Superior temporal gyrus (tissue), 1 donor: ENCODE data around the gene OVCH1.
"Not testable (repeated sequence)": the region's sequence is repeated elsewhere in the genome, so short reads cannot be mapped to it uniquely, and the experiment has no call there.

Experiments
- DNase-seq: peaks from one replicate; pipeline ENCODE4 v3.0.0-alpha.2; 2016; ENCODE audit errors: extremely low spot score

OVCH1 gene

GRCh38 chr12:29492891-29493290, 4.6 kb downstream of the OVCH1 start:
- DNase-seq, result no peak

DNA sequence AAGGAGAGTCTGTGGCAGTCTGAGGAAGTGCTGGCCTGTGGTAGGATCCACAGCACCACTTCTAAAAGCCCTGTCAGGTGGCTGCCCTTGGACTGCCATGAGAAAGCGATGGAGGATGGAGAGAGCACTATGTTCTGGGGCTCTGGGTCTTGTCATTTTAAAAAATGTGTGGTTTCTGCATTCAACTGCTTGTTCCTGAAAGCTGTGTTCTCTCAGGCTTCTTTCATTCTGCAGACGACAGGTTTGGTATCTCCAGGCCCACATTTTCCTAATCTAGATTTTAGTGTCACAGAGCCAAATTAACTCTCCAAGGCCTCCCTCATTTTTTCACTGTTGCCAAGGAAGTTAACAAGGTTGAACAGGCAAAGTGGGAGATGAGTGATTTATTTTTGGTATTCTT, 10.5 kb downstream of the OVCH1 start:
- no peak for DNase-seq

DNA sequence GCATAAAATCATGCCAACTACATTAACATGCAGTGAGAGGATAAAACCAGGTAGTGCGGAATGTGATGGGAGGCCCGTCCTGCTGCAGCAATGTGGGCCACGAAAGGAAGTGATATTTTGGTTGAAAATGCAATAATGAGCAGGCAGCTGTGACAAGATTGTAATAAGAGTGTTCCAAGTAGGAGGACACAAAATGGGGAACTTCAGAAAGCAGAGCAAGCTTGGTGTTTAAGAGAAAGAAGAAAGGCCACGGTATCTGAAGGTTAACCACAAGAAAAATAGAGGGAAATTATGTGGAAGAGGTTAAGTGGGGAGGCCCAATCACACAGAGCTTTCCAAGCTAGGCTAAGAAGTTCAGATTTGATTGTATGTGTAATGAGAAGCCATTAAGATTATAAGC, 34.3 kb downstream of the OVCH1 start:
- DNase-seq, result no peak

- DNase-seq, result no peak
Measured at GRCh38 chr12:29460082-29460481, 37.4 kb downstream of the OVCH1 start.

- peak; percentile 98 for DNase-seq
Measured at GRCh38 chr12:29455087-29455486, 42.4 kb downstream of the OVCH1 start.

- DNase-seq, result no peak
Measured at GRCh38 chr12:29451888-29452287, 45.6 kb downstream of the OVCH1 start.

GRCh38 chr12:29448157-29448556, 49.3 kb downstream of the OVCH1 start:
- no peak for DNase-seq

- no peak for DNase-seq
Measured at GRCh38 chr12:29447285-29447975, 50.1 kb downstream of the OVCH1 start.

- DNase-seq, result no peak
Measured at GRCh38 chr12:29439506-29439905, 58.0 kb downstream of the OVCH1 start.

DNA sequence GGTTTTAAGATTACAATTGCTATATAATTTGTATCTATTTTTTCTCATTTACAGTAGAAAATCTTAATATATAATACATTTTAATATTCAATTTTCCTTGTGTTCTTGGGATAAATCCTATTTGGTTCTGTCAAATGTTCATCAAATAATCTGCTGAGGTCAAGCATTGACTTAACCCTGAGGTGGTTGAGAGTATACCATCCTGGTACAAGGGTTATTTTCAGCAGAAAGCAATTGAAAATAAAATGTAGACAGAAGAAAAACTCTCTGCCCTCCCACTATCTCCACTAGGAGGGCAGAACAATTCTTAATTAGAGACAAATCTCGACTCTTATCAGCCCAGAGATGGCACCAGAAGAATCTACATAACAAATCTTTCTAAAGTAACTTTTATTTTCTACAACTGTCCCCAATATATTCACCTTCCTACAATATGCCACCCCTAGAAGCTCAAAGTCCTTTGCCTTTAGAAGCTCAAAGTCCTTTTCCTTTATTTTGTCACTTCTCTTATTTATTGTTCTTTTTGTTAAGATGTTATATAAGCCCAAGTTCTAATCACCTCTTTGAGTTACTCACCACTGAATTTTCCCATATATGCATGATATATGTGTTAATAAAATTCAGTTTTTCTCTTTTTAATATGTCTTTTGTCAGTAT, 58.6 kb downstream of the OVCH1 start:
- no peak for DNase-seq

- no peak for DNase-seq
Measured at GRCh38 chr12:29437575-29437974, 59.9 kb downstream of the OVCH1 start.

DNA sequence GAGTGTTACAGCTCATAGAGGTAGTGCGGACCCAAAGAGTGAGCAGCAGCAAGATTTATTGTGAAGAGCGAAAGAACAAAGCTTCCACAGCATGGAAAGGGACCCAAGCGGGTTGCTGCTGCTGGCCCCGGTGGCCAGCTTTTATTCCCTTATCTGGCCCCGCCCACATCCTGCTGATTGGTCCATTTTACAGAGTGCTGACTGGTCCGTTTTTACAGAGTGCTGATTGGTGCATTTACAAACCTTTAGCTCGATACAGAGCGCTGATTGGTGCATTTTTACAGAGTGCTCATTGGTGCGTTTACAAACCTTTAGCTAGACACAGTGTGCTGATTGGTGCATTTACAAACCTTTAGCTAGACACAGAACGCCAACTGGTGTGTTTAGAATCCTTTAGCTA, 60.7 kb downstream of the OVCH1 start:
- not testable (repeated sequence) for DNase-seq

GRCh38 chr12:29431513-29431912, 66.0 kb downstream of the OVCH1 start:
- DNase-seq, result no peak

- DNase-seq, result no peak
Measured at GRCh38 chr12:29430716-29431044, 66.8 kb downstream of the OVCH1 start.

GRCh38 chr12:29429999-29430715, 67.3 kb downstream of the OVCH1 start:
- no peak for DNase-seq

DNA sequence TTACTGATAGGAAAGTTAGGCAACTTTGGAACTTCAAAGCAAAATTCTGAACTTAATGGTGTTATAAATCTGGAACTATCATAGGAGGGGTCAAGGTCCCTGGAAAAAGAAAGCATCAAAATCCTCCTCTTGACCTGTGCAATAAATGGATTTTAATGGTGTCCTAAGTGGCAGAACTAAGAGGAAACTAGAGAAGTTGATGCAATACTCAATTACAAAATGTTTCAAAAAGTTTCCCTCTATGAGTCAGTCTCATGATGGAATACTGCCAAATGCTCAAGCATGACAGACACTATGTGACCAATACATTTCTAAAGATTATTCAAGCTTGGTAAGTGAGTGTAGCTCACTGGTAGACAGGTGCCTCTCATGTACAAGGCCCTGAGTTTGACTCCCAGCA, 68.9 kb downstream of the OVCH1 start:
- no peak for DNase-seq

DNA sequence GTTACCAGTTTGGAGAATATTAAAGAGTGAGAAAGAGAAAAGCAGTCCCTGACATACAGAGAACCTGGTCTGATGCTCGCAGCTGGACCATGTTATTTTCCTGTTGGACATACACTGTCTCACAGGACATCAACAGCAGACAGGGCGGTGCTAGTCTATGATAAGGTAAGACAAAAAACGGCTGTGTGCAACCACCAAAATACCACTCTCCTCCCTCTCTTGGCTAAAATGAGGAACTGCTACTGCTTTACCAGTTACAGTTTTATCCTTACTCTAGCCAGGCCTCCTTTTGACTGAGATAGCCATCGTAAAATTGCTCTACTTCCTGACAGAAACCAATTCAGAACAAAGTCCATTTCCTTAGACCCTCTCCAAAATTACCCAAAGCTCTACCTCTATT, 69.5 kb downstream of the OVCH1 start:
- no peak for DNase-seq

DNA sequence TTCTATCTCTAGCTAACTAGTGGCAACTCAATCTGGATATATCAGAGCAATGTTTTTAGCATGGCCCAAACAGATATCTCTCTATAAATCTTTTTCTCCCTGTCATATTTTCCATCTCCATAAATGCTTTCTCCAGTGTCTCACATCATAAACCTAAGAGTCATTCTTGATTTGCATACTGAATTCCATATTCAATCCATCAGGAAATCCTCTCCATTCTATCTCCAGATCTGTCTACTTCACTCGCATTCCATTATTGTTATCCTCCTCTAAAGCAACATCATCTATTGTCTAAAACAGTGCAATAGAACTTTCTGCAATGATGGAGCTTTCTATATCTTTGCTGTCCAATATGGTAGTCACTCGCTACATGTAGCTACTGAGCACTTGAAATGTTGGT, 71.0 kb downstream of the OVCH1 start:
- DNase-seq, result no peak

DNA sequence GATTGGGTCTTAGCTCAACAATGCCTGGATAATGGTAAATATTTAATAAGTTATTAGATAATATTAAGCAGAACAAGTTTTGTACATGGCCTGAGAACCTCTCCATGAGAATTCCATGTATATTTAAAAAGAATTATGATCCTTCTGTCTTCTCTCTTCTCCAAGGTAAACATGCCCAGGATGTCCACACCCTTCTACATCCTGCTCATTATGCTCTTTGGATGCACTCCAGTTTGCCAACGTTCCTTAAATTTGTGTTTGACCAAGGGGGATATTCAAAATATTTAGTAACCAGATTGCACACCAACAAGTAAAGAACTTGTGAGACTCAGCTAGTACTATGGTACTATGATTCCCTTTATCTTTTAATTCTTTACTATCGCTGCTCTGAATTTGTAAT, 71.8 kb downstream of the OVCH1 start:
- no peak for DNase-seq

GRCh38 chr12:29416748-29417147, 80.7 kb downstream of the OVCH1 start:
- no peak for DNase-seq

- DNase-seq, result no peak
Measured at GRCh38 chr12:29415111-29415510, 82.4 kb downstream of the OVCH1 start.

- DNase-seq, result no peak
Measured at GRCh38 chr12:29414368-29414767, 83.1 kb downstream of the OVCH1 start.

GRCh38 chr12:29405561-29405960, 91.9 kb downstream of the OVCH1 start:
- no peak for DNase-seq
